ENCODE data around the gene ERLIN1.

Gene ERLIN1

DNA sequence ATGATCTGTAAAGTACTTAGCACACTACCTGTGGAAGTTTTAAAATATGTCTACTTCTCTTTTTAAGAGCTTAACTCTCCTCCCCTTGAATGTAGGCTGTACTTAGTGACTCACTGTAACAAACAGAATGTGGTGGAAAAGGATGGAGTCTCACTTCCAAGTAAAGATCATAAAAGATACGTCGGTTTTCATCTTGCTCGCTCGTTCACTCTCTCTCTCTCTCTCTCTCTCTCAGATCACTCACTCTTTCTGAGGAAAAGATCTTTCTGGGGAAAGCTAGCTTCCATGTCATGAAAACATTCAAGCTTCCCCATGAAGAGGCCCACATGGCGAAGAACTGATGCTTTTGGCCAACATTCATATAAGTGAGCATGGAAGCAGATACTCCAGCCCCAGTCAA is 38.0 kb upstream of the ERLIN1 start (continued):
- TF ChIP-seq KLF7 (tag by site-specific recombination; IDR thresholded peaks at IDR 0.05; ENCODE audit: borderline replicate concordance) (no peak), ZNF585B (tag by site-specific recombination; IDR thresholded peaks at IDR 0.05) (no peak), PRDM1 (tag by site-specific recombination; IDR thresholded peaks at IDR 0.05) (peak; percentile 48; the same call in 1 of the 2 replicates), ZNF624 (tag by site-specific recombination; IDR thresholded peaks at IDR 0.05) (no peak), ZNF155 (tag by site-specific recombination; IDR thresholded peaks at IDR 0.05) (no peak)

DNA sequence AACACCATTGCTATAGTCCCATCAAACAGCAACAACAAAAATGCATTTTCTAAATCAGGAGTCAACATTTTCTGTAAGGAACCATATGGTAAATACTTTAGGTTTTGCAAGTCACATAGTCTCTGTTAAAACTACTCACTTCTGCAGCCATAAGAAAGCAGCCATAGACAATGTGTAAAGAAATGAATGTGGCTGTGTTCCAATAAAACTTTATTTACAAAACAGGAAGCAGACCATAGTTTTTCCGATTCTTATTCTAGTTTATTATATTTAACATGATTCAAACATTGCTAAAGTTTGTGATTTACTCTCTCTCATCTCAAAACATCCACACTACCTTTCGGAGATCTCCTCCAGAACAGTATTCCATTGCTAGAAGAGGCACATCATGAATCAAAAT is 36.7 kb upstream of the ERLIN1 start:
- Histone ChIP-seq H3K4me1 (ENCODE audit: control insufficient read depth, insufficient read depth, low read length) (no peaks in the 10 kb centered on the region), H3K9me3 (ENCODE audit: control insufficient read depth, insufficient read depth, low read depth, low read length) (no peaks in the 10 kb centered on the region), H3K27ac (ENCODE audit: extremely low read depth, low read depth, low read length) (no peak overlapping the region), H3K36me3 (ENCODE audit: control insufficient read depth in 2 of 2, insufficient read depth in 1 of 2, low read length in 2 of 2) (peaks cover 68 to 84% of the 10 kb centered on the region in 2 experiments), H3K4me3 (ENCODE audit: low read depth, low read length) (no peak overlapping the region)
- TF ChIP-seq ZNF585B (tag by site-specific recombination; IDR thresholded peaks at IDR 0.05) (no peak), ZNF391 (tag by site-specific recombination; IDR thresholded peaks at IDR 0.05; ENCODE audit: borderline replicate concordance, low read depth) (no peak), TRIM28 (IDR thresholded peaks at IDR 0.05; ENCODE audit: borderline replicate concordance, low read length) (no peak), ZNF596 (tag by site-specific recombination; IDR thresholded peaks at IDR 0.05) (no peak), ZNF624 (tag by site-specific recombination; IDR thresholded peaks at IDR 0.05) (no peak), ZNF248 (tag by site-specific recombination; IDR thresholded peaks at IDR 0.05) (no peak)
- TF ChIP-seq, protein P1, sequence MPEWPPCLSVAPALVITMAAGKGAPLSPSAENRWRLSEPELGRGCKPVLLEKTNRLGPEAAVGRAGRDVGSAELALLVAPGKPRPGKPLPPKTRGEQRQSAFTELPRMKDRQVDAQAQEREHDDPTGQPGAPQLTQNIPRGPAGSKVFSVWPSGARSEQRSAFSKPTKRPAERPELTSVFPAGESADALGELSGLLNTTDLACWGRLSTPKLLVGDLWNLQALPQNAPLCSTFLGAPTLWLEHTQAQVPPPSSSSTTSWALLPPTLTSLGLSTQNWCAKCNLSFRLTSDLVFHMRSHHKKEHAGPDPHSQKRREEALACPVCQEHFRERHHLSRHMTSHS (tag by site-specific recombination; IDR thresholded peaks at IDR 0.05) = no peak
- TF ChIP-seq, protein P2, sequence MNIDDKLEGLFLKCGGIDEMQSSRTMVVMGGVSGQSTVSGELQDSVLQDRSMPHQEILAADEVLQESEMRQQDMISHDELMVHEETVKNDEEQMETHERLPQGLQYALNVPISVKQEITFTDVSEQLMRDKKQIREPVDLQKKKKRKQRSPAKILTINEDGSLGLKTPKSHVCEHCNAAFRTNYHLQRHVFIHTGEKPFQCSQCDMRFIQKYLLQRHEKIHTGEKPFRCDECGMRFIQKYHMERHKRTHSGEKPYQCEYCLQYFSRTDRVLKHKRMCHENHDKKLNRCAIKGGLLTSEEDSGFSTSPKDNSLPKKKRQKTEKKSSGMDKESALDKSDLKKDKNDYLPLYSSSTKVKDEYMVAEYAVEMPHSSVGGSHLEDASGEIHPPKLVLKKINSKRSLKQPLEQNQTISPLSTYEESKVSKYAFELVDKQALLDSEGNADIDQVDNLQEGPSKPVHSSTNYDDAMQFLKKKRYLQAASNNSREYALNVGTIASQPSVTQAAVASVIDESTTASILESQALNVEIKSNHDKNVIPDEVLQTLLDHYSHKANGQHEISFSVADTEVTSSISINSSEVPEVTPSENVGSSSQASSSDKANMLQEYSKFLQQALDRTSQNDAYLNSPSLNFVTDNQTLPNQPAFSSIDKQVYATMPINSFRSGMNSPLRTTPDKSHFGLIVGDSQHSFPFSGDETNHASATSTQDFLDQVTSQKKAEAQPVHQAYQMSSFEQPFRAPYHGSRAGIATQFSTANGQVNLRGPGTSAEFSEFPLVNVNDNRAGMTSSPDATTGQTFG (tag by site-specific recombination; IDR thresholded peaks at IDR 0.05; ENCODE audit: borderline replicate concordance) = no peak
- ChIA-PET CTCF (no interaction called here), POLR2A (no interaction called here)

DNA sequence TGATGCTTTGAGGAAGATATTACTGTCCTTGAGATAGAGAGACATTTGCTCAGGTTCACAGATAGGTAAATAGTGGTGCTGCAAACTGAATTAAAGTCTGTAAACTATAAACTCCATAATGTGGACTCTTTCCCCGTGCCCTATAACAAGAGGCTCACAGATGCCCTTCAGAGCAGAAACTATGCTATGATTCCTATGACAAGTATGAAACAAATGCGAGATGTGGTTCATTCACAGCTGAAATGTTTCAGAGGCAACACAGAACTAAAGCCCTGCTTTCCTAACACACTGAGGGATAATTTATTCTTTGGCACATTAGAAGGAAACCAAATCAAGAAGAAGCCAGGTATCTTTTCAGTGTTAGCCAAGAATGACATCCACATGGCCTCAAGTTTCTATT is 30.2 kb upstream of the ERLIN1 start:
- ChIA-PET POLR2A (no interaction called here), CTCF (interaction anchor here (0.6 to 0.7 kb wide), 2 partner anchors 12 to 731 kb away, joined by 3 read pairs; no protein-coding TSS in a partner anchor)
- no peak for TF ChIP-seq ZNF132 (tag by site-specific recombination; IDR thresholded peaks at IDR 0.05; ENCODE audit: borderline replicate concordance)
- TF ChIP-seq, protein P3, sequence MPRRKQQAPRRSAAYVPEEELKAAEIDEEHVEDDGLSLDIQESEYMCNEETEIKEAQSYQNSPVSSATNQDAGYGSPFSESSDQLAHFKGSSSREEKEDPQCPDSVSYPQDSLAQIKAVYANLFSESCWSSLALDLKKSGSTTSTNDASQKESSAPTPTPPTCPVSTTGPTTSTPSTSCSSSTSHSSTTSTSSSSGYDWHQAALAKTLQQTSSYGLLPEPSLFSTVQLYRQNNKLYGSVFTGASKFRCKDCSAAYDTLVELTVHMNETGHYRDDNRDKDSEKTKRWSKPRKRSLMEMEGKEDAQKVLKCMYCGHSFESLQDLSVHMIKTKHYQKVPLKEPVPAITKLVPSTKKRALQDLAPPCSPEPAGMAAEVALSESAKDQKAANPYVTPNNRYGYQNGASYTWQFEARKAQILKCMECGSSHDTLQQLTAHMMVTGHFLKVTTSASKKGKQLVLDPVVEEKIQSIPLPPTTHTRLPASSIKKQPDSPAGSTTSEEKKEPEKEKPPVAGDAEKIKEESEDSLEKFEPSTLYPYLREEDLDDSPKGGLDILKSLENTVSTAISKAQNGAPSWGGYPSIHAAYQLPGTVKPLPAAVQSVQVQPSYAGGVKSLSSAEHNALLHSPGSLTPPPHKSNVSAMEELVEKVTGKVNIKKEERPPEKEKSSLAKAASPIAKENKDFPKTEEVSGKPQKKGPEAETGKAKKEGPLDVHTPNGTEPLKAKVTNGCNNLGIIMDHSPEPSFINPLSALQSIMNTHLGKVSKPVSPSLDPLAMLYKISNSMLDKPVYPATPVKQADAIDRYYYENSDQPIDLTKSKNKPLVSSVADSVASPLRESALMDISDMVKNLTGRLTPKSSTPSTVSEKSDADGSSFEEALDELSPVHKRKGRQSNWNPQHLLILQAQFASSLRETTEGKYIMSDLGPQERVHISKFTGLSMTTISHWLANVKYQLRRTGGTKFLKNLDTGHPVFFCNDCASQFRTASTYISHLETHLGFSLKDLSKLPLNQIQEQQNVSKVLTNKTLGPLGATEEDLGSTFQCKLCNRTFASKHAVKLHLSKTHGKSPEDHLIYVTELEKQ (tag by site-specific recombination; IDR thresholded peaks at IDR 0.05; ENCODE audit: borderline replicate concordance) = no peak
- Histone ChIP-seq H3K4me1 (ENCODE audit: control insufficient read depth, insufficient read depth, low read length) (no peaks in the 10 kb centered on the region), H3K27ac (ENCODE audit: extremely low read depth, low read depth, low read length) (no peak overlapping the region), H3K4me3 (ENCODE audit: low read depth, low read length) (no peak overlapping the region), H3K36me3 (ENCODE audit: control insufficient read depth in 2 of 2, insufficient read depth in 1 of 2, low read length in 2 of 2) (peaks cover 90 to 98% of the 10 kb centered on the region in 2 experiments), H3K9me3 (ENCODE audit: control insufficient read depth, insufficient read depth, low read depth, low read length) (no peaks in the 10 kb centered on the region)

DNA sequence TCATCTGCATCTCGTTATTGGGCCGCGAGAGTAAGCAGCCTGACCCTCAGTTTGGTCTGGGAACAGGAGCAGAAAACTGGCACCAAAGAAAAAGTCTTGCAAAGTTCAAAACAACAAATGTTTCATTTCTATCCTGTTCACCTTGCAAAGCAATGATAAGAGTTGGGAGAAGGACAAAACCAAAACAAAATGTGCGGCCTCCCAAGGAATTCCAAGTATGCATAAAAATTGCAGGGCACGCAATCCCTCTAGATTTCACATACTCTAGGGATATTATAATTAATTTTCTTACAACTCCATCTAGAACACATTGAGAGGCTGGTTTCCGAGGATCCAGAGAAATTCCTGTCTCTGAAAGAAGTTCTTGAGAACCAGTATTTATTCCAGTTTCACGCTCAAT is 23.5 kb upstream of the ERLIN1 start:
- Histone ChIP-seq H3K4me3 (ENCODE audit: low read depth, low read length) (no peak overlapping the region), H3K36me3 (ENCODE audit: control insufficient read depth in 2 of 2, insufficient read depth in 1 of 2, low read length in 2 of 2) (peaks cover 81 to 89% of the 10 kb centered on the region in 2 experiments), H3K9me3 (ENCODE audit: control insufficient read depth, insufficient read depth, low read depth, low read length) (no peaks in the 10 kb centered on the region), H3K27ac (ENCODE audit: extremely low read depth, low read depth, low read length) (no peak overlapping the region), H3K4me1 (ENCODE audit: control insufficient read depth, insufficient read depth, low read length) (no peaks in the 10 kb centered on the region)
- ChIA-PET POLR2A (no interaction called here), CTCF (no interaction called here)
- no peak for TF ChIP-seq ZSCAN23 (tag by site-specific recombination; IDR thresholded peaks at IDR 0.05)
- TF ChIP-seq ZNF830 (tag by site-specific recombination; IDR thresholded peaks at IDR 0.05; ENCODE audit: low read depth) = no peak
- no peak for TF ChIP-seq KLF9 (tag by site-specific recombination; IDR thresholded peaks at IDR 0.05; ENCODE audit: low read depth)
- TF ChIP-seq ZNF202 (tag by site-specific recombination; IDR thresholded peaks at IDR 0.05; ENCODE audit: borderline replicate concordance) = no peak
- no peak for TF ChIP-seq ZNF560 (tag by site-specific recombination; IDR thresholded peaks at IDR 0.05; ENCODE audit: borderline replicate concordance)
- TF ChIP-seq ZSCAN16 (tag by site-specific recombination; IDR thresholded peaks at IDR 0.05) = no peak
- TF ChIP-seq ZNF747 (tag by site-specific recombination; IDR thresholded peaks at IDR 0.05) = no peak
- TF ChIP-seq, protein P4, sequence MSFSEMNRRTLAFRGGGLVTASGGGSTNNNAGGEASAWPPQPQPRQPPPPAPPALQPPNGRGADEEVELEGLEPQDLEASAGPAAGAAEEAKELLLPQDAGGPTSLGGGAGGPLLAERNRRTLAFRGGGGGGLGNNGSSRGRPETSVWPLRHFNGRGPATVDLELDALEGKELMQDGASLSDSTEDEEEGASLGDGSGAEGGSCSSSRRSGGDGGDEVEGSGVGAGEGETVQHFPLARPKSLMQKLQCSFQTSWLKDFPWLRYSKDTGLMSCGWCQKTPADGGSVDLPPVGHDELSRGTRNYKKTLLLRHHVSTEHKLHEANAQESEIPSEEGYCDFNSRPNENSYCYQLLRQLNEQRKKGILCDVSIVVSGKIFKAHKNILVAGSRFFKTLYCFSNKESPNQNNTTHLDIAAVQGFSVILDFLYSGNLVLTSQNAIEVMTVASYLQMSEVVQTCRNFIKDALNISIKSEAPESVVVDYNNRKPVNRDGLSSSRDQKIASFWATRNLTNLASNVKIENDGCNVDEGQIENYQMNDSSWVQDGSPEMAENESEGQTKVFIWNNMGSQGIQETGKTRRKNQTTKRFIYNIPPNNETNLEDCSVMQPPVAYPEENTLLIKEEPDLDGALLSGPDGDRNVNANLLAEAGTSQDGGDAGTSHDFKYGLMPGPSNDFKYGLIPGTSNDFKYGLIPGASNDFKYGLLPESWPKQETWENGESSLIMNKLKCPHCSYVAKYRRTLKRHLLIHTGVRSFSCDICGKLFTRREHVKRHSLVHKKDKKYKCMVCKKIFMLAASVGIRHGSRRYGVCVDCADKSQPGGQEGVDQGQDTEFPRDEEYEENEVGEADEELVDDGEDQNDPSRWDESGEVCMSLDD (tag by site-specific recombination; IDR thresholded peaks at IDR 0.05) = no peak

Data from HEK293 (cell line).